ENCODE measurements around the gene CXCL3. TPM values are rescaled to one million over a fixed set of nuclear protein-coding genes. Genes with fewer than 3 reads are reported as not detected.

CXCL3 gene
- total RNA-seq, 2 donors from 2014 or later: not detected

GRCh38 chr4:74061430-74061829 is 22.9 kb upstream of the CXCL3 start:
- Mint-ChIP-seq H3K9me3 (no peaks in the 10 kb centered on the region), H3K27ac (no peak overlapping the region), H3K36me3 (ENCODE audit: low read depth) (no peaks in the 10 kb centered on the region), H3K27me3 (peaks cover 6% of the 10 kb centered on the region), H3K4me3 (no peak overlapping the region), H3K4me1 (no peaks in the 10 kb centered on the region)
- no peak for ATAC-seq (replicated peaks)

- Mint-ChIP-seq H3K27ac (no peak overlapping the region), H3K4me3 (no peak overlapping the region), H3K36me3 (ENCODE audit: low read depth) (no peaks in the 10 kb centered on the region), H3K4me1 (no peaks in the 10 kb centered on the region), H3K9me3 (no peaks in the 10 kb centered on the region), H3K27me3 (peaks cover 9% of the 10 kb centered on the region)
- ATAC-seq (replicated peaks): no peak
Measured at GRCh38 chr4:74059161-74059829, 20.8 kb upstream of the CXCL3 start.

- Mint-ChIP-seq H3K36me3 (ENCODE audit: low read depth) (no peaks in the 10 kb centered on the region), H3K9me3 (no peaks in the 10 kb centered on the region), H3K27me3 (peaks cover 11% of the 10 kb centered on the region), H3K4me3 (no peak overlapping the region), H3K27ac (no peak overlapping the region), H3K4me1 (no peaks in the 10 kb centered on the region)
- no peak for ATAC-seq (replicated peaks)
Measured at GRCh38 chr4:74058048-74058651, 19.7 kb upstream of the CXCL3 start.

GRCh38 chr4:74057588-74057987 is 19.1 kb upstream of the CXCL3 start:
- ATAC-seq (replicated peaks): no peak
- Mint-ChIP-seq H3K27ac (no peak overlapping the region), H3K4me3 (no peak overlapping the region), H3K36me3 (ENCODE audit: low read depth) (no peaks in the 10 kb centered on the region), H3K27me3 (peaks cover 11% of the 10 kb centered on the region), H3K4me1 (no peaks in the 10 kb centered on the region), H3K9me3 (no peaks in the 10 kb centered on the region)

GRCh38 chr4:74056858-74057562 is 18.5 kb upstream of the CXCL3 start:
- Mint-ChIP-seq H3K4me3 (no peak overlapping the region), H3K27me3 (peaks cover 15% of the 10 kb centered on the region), H3K4me1 (no peaks in the 10 kb centered on the region), H3K36me3 (ENCODE audit: low read depth) (no peaks in the 10 kb centered on the region), H3K27ac (no peak overlapping the region), H3K9me3 (peaks cover 4% of the 10 kb centered on the region)
- no peak for ATAC-seq (replicated peaks)

GRCh38 chr4:74056114-74056857 is 17.8 kb upstream of the CXCL3 start:
- Mint-ChIP-seq H3K27me3 (peaks cover 15% of the 10 kb centered on the region), H3K9me3 (peaks cover 4% of the 10 kb centered on the region), H3K27ac (no peak overlapping the region), H3K4me1 (no peaks in the 10 kb centered on the region), H3K4me3 (no peak overlapping the region), H3K36me3 (ENCODE audit: low read depth) (no peaks in the 10 kb centered on the region)
- ATAC-seq (replicated peaks): no peak

- Mint-ChIP-seq H3K9me3 (peaks cover 4% of the 10 kb centered on the region), H3K27ac (no peak overlapping the region), H3K27me3 (peaks cover 20% of the 10 kb centered on the region), H3K36me3 (ENCODE audit: low read depth) (no peaks in the 10 kb centered on the region), H3K4me1 (no peaks in the 10 kb centered on the region), H3K4me3 (no peak overlapping the region)
- ATAC-seq (replicated peaks): no peak
Measured at GRCh38 chr4:74055498-74055897, 17.0 kb upstream of the CXCL3 start.

GRCh38 chr4:74055096-74055495 is 16.6 kb upstream of the CXCL3 start:
- no peak for ATAC-seq (replicated peaks)

GRCh38 chr4:74054483-74055047 is 16.1 kb upstream of the CXCL3 start:
- Mint-ChIP-seq H3K4me1 (no peaks in the 10 kb centered on the region), H3K27ac (no peak overlapping the region), H3K36me3 (ENCODE audit: low read depth) (no peaks in the 10 kb centered on the region), H3K4me3 (no peak overlapping the region), H3K9me3 (peaks cover 4% of the 10 kb centered on the region), H3K27me3 (peaks cover 21% of the 10 kb centered on the region)
- no peak for ATAC-seq (replicated peaks)

More at GRCh38 chr4:74055096-74055495, 16.6 kb upstream of the CXCL3 start:
- no peak overlapping the region for H3K4me3 Mint-ChIP-seq
- H3K4me1 Mint-ChIP-seq: no peaks in the 10 kb centered on the region
- H3K27me3 Mint-ChIP-seq: peaks cover 20% of the 10 kb centered on the region
- H3K27ac Mint-ChIP-seq: no peak overlapping the region
- no peaks in the 10 kb centered on the region for H3K36me3 Mint-ChIP-seq (ENCODE audit: low read depth)
- H3K9me3 Mint-ChIP-seq: peaks cover 4% of the 10 kb centered on the region

- no peak for ATAC-seq (replicated peaks)
- Mint-ChIP-seq H3K9me3 (peaks cover 16% of the 10 kb centered on the region), H3K4me3 (no peak overlapping the region), H3K27ac (no peak overlapping the region), H3K4me1 (no peaks in the 10 kb centered on the region), H3K27me3 (peaks cover 36% of the 10 kb centered on the region), H3K36me3 (ENCODE audit: low read depth) (no peaks in the 10 kb centered on the region)
Measured at GRCh38 chr4:74047152-74047551, 8.7 kb upstream of the CXCL3 start.

GRCh38 chr4:74045772-74046171 is 7.3 kb upstream of the CXCL3 start:
- Mint-ChIP-seq H3K4me1 (no peaks in the 10 kb centered on the region), H3K36me3 (ENCODE audit: low read depth) (no peaks in the 10 kb centered on the region), H3K4me3 (no peak overlapping the region), H3K9me3 (peaks cover 16% of the 10 kb centered on the region), H3K27me3 (peaks cover 38% of the 10 kb centered on the region), H3K27ac (no peak overlapping the region)
- no peak for ATAC-seq (replicated peaks)

- no peak for ATAC-seq (replicated peaks)
- H3K4me1 Mint-ChIP-seq: no peaks in the 10 kb centered on the region
- peaks cover 16% of the 10 kb centered on the region for H3K9me3 Mint-ChIP-seq
- H3K4me3 Mint-ChIP-seq: no peak overlapping the region
- no peak overlapping the region for H3K27ac Mint-ChIP-seq
- H3K27me3 Mint-ChIP-seq: peaks cover 41% of the 10 kb centered on the region
- no peaks in the 10 kb centered on the region for H3K36me3 Mint-ChIP-seq (ENCODE audit: low read depth)
Measured at GRCh38 chr4:74045247-74045646, 6.8 kb upstream of the CXCL3 start.

- Mint-ChIP-seq H3K27ac (no peak overlapping the region), H3K9me3 (peaks cover 16% of the 10 kb centered on the region), H3K4me1 (no peaks in the 10 kb centered on the region), H3K4me3 (no peak overlapping the region), H3K36me3 (ENCODE audit: low read depth) (no peaks in the 10 kb centered on the region), H3K27me3 (peaks cover 44% of the 10 kb centered on the region)
- no peak for ATAC-seq (replicated peaks)
Measured at GRCh38 chr4:74044677-74045076, 6.2 kb upstream of the CXCL3 start.

- Mint-ChIP-seq H3K9me3 (peaks cover 8% of the 10 kb centered on the region), H3K27me3 (peaks cover 49% of the 10 kb centered on the region), H3K4me1 (peaks cover 5% of the 10 kb centered on the region), H3K36me3 (ENCODE audit: low read depth) (no peaks in the 10 kb centered on the region), H3K4me3 (no peak overlapping the region), H3K27ac (no peak overlapping the region)
- ATAC-seq (replicated peaks): no peak
Measured at GRCh38 chr4:74042681-74043080, 4.2 kb upstream of the CXCL3 start.
